ENCODE data around the gene GOLIM4.
A peak's percentile ranks its signal among the peaks of the same experiment; 100 is the strongest.

GOLIM4 gene

DNA sequence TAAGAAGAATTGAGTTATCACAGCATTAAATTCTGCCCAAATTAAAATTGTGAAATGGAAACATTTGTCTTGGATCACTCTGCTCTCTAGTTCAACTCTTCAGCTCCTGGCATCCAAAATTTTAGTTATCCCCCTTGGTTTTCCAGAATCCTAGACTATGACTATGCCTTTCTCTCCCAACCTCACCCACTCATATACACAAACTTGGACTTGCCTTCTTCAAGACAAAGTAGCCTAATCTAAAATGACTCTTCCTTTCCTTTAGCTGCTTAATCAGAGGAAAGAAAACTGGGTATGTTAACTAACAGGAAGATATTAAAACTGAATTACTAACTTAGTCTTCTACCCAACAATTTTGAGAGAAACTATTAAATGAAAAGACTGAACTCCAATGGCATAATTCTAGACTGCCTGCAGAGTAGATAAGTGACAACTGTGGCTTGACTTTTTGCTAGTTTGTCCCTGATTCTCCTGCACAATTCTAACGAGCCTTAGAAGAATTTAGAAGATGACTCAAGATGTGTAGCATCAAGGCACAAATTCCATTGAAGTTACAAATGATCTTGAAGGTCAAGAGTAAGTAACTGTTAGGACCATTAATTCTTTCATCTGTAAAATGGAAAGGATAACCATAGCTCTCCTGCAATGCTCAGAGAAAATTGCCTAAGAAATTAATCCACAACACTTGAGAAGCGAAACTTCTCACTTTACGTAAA is 5.2 kb upstream of the GOLIM4 start:
- no peak for DNase-seq (ENCODE audit: low spot score)

DNA sequence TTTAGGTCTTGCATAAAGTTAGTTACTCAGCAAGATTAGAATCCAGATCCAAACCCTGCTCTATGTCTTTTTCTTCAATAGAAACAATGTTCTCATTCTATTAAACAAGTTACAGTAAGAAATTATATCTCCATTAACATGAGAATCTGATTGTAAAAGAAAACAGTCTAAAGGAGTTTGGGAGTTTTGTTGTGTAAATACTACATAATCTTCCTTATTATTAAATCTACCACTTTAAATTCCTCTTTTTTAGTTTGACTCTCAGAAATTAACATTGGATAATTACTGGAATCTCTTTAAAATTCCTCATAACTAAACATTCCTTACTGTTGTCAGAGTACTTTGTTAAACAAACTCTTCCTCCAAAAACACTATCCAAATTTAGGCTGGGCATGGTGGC is 1.7 kb upstream of the GOLIM4 start:
- DNase-seq (ENCODE audit: low spot score) = no peak

DNA sequence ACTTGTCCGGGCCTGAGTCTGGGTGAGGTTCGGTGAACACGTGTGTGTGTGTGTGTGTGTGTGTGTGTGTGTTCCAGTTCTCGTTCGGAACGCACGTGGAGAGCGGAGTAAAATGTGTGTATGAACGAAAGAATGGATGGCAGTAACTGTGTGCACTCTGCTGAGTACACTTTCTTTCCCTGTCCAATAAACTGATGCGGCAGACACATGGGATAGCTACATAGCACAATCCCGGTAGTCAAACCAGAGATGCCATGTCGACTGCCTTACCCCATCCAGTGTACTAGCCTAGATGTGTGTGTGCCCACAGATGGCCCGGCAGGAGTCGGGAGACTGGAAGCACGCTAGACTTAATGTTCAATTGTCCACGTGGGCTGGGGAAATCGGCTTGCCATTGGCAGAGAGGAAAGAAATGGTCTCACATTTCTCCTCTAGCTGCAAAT is 507 bp upstream of the GOLIM4 start:
- DNase-seq (ENCODE audit: low spot score) = no peak

DNA sequence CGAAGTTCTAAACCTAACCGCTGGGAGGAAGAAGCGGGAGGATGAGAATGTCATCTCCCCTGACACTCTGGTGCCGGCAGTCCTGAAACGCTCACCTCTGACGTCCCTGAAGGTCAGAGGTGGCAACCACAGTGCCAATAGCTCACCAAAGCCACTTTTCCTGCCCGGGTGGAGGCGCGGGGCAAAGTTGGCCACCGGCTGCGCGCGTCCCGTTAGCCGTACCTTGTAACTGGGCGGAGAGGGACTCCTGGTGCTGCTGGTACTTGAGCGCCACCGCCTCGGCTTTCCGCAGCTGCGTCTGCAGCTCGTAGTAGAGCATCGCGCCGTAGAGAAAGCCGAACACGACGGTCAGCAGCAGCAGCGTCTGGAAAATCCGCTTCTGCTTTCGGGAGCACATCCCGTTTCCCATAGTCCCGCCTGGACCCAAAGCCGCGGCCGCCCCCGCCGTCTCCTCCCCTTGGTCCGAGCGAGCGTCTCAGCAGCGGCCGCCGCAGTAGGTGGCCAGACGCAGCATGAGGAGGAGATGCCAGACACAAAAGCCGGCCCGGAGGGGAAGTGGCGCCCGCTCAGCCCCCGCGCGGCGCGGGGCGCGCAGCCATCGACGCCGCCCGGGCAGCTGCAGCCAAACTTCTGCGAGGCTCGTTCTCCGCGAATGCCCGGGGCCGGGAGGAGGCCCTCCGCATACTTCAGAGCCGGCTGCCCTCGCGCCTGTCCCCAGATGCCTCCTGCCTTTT is 680 bp downstream of the GOLIM4 start:
- DNase-seq (ENCODE audit: low spot score) = peak; percentile 60

DNA sequence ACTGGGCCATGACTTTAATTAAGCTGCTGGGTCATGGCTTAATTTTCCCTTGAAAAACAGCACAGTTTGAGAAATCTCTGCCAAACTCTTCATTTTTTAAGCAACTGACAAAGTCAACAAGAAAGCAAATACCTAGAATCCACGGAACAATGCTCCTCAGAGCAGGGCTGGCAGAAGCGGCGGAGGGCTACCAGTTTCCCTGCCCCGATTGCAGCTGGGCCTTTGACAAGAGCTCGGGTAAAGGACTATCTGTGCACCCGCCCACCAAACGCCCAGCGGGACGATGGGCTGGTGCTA is 1.2 kb downstream of the GOLIM4 start:
- DNase-seq (ENCODE audit: low spot score) = no peak

DNA sequence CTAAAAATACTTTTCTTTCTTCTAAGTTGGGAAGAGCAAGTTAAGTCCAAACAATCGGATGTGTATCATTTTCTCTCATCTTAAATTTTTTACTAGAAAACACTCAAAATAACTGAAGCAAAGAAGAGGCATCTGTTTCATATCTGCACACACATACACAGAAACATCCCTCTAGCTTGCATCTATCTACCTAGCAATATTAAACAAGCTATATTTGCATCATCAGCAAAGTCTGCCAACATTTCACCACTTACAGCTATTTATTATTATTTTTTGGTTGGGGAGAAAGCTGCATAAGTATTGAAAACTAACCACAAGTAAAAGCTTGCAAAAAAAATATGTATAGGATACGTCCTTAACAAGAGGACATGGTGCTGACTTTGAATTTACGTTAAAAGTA is 1.9 kb downstream of the GOLIM4 start:
- peak; percentile 19 for DNase-seq (ENCODE audit: low spot score)

DNA sequence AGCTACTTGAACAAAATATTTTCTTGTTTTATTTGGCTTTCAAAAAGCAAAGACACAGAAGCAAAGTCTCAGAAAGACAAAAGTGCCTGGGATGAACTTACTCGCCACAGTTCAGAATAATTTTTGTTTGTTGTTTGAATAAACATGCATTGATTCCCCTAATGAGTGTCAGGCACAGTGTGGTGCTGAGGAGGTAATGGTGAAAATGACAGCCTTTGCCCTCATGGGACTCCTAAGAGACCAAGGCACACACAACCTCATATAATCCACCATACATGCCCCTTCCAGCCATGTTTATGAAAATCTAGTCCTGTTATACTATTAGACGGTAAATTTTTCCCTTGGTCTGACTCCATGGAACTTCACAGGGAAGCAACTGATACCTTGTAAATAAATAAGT is 2.5 kb downstream of the GOLIM4 start:
- peak; percentile 50 for DNase-seq (ENCODE audit: low spot score)

DNA sequence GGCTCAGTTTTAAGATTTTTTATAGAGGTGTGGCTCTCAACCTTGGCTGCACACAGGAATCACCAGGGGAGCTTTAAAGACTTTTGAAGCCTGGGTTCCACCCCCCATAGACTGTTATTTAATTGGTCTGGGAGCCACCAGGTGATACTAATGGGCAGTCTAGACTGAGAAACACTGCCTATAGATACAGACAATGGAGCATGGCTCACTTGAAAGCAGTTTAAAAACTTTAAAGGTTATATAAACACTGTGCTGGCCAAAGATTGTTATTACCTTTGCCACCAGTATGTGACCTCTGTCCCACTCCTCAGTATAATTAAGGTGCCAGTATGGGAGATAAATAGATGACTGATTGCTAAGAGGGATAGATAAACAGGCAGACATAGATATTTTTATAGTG is 3.8 kb downstream of the GOLIM4 start:
- no peak for DNase-seq (ENCODE audit: low spot score)

DNA sequence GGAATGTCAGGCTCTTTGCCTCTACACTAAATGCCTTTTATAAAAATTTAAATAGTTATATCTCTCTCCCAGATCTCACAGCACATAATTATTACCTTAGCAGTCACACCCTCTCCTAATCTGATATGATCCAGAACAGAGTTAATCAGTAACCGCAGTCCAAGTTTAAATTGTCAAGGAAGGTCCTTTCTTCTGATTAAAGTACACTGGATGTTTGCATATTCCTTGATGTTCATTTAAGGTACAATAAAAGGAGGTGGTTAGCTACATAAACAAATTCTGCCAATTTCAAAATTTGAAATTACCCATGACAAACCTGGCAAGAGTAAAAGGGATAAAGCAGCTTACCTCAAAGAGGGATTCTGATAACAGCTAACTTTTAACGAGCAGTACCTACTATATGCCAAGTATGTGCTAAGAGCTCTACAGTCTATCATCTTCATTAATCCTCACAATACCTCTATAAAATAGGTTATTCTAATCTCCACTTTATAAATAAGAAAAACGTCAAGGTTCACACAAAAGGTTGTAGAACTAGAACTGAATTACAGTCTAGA is 4.3 kb downstream of the GOLIM4 start:
- no peak for DNase-seq (ENCODE audit: low spot score)

DNA sequence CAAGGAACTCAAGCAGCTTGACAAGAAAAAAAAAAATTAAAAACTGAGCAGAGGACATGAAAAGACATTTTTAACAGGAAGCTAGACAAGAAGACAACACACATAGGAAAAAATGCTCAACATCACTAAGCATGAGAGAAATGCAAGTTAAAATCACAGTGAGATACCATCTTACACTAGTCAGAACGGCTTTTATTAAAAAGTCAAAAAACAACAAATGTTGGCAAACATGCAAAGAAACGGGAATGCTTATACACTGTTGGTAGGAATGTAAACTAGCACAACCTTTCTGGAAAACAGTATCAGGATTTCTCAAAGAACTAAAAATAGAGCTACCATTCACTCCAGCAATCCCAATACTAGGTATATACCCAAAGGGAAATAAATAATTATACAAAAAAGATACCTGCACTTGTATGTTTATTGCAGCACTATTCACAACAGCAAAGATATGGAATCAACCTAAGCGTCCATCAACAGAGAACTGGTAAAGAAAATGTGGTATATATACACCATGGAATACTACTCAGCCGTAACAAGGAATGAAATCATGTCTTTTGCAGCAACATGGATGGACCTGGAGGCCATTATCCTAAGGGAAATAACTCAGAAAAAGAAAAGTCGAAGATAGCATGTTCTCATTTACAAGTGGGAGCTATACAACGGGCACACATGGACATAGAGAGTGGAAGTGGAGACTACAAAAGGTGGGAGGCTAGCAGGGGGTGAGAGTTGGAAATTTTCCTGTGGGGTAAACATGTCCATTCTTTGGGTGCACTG is 5.2 kb downstream of the GOLIM4 start:
- DNase-seq (ENCODE audit: low spot score) = no peak

DNA sequence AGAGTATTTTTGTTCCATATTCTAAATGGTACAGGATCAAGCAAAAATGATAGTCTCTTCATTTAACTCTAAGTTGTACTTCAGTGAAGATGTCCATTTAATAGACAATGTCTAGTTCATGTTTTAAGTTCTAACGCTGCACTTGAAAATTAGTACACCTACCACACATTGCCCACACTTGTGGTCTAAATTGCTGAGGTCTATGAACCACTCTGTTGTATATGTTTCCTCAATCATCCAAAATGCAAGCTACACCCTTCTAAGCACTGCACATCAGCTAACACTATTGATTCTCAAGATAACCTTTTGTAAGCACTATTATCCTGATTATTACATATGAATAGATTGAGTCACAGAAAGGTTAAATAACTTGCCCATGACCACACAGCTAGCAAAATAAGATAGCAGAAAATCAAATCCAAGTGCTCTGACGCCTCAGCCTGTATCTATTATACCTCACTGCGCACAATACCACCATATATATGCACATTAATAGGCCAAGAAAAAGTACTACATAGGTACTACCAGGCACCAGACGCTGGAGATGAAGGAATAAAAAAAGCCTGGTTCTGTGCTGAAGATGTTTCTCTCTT is 6.4 kb downstream of the GOLIM4 start:
- DNase-seq (ENCODE audit: low spot score) = no peak

DNA sequence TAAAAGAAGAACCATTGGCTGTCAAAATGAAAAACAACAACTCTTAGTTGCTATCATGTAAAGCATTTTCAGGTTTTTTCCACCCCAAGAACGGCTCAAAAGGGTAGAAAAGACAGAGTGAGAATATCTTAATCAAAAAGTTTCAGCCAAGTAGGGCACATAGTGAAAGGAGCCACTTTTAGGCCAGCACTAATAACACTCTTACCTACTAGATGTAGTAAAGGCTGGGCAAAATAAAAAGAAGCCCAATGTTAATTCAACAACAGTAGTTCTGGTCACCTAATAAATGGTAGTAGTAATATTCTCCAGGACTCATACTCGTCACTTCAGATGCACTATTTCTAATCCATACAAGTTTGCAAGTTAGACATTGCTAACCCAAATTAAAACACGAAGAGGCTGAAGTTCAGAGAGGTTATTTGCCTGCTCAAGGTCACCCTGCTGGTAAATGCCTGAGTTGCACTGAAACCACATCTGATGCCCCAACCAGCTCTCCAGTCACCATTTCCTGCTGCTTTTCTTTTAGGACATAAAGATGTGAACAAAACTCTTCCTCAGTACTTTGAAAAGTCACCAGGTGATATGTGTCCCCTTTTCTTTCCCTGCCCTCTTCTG is 7.5 kb downstream of the GOLIM4 start:
- DNase-seq (ENCODE audit: low spot score) = no peak

DNA sequence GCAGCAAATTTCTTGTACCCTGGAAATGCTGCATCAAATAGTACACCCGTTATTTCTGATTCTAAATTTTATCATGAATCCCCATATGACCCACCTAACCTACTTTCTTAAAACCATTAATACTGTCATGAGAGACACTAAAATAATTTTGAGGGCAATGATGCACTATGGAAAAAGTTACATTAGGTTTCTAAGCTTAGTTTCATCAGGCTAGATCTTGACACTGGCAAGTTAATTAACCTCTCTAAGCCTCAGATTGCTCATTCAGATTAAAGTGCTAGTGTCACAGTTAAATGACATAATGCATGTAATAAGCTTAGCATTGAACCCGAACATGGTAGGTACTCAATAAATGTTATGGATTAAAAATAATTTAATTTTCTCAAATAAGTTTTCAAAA is 8.2 kb downstream of the GOLIM4 start:
- no peak for DNase-seq (ENCODE audit: low spot score)

DNA sequence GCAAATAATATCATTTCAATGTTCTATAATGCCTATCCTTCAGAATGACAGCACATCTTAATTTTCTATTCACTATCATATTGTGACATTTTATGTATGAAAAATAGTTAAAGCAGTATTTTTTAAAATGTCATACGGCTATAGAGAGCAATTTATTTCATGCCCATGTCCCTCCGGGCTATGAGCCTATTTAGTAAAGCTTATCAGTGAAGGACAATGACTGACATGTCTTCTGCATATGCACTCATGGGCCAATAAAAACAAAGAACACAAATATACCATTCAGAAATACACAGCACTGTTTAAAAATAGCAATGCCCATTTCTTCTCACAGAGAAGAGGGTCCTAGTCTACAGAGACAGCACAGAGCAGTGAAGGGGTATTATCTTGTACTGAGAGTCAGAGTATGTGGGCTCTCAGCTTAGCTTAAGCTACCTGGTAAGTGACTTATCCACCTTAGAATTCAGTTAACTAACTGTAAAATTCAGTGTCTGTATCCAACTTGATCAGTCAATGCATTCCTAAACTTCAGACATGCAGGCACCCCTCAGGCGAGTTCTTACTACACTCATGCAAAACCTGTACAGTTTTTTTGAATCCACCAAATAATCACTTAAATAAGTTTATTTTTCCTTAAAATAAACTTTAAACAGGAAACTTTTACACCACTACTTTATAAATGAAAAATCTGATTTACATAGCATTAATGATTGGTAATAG is 9.0 kb downstream of the GOLIM4 start:
- DNase-seq (ENCODE audit: low spot score) = no peak

DNA sequence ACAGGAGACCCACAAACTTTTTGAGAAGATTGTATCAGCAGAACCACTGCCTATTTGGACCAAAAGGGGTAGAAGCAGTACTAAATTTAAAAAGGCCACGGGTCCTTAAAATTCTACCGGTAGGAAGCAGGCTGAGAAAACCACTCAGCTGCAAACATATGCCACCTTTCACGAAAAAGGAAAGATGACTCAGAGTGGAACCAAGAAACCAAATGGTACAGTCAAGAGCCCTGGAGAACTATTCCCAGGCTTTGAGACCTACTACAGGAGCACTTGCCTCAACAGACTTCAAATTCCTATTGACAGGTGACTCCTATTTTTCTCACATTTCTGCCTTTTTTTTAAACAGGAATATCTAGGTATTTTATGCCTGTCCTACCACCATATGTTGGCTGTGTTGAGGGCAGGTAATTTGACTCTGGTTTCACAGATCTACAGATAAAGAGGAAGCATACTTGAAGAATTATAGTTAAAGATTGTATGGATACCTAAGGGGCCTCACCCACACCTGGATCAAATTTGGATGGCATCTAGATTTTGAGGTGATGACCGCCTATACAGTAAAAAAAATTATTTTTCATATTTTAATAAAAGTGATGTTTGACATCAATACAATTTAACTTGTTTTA is 10.1 kb downstream of the GOLIM4 start:
- no peak for DNase-seq (ENCODE audit: low spot score)

DNA sequence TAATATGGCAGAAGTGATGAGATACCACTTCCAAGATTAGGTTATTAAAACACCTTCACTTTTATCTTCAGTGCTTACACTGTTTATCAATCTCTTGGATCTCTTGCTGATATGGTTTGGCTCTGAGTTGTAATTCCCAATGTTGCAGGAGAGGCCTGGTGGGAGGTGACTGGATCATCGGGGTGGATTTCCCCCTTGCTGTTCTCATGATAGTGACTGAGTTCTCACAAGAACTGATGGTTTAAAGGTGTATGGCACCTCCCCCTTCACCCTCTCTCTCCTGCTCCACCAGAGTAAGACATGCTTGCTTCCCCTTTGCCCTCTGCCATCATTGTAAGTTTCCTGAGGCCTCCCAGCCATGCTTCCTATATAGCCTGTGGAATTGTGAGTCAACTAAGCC is 11.8 kb downstream of the GOLIM4 start:
- no peak for DNase-seq (ENCODE audit: low spot score)

DNA sequence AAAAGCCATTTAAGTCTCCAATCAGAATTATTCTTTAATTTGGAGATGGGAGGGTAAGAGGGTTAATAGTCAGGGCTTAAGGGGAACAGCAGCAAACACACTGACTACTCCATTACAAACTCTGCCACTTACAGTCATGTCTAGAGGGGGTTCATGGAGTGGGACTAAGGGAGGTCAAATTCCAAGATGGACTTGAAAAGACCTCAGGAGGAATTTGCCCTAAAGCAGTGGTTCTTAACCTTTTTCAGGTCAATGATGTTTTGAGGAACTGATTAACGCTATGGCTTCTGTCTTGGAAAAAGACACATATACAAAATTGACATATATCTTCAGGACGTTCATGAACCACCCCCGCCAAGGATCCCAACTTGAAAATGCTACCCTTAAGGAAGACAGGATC is 13.9 kb downstream of the GOLIM4 start:
- DNase-seq (ENCODE audit: low spot score) = no peak

DNA sequence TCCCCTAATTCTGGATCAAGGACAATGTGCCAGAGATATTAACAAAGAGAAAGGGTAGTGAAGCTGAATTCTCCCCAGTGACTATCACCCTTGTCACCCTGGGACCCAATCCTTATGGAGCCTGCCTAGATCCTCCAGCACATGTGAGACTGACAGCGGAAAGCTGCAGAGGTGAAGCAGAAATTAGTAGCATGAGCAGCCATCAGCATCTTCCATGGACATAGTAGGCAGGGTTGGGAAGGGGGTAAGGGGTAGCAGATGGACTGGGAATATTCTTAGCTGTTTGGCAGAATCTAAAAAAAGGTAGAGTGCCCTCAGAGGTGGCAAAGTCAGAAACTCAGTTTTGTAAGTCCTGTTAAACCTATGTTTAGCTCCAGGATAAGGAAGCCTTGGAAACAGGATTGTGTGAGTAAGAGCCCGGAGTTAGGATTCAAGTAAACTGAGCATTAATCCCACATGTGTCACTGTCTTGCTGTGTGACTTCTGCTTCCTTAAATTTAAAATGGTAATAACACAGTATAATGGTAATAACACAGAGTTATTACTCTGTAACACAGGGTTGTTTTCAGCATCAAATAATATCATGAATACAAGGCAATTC is 14.5 kb downstream of the GOLIM4 start:
- no peak for DNase-seq (ENCODE audit: low spot score)

DNA sequence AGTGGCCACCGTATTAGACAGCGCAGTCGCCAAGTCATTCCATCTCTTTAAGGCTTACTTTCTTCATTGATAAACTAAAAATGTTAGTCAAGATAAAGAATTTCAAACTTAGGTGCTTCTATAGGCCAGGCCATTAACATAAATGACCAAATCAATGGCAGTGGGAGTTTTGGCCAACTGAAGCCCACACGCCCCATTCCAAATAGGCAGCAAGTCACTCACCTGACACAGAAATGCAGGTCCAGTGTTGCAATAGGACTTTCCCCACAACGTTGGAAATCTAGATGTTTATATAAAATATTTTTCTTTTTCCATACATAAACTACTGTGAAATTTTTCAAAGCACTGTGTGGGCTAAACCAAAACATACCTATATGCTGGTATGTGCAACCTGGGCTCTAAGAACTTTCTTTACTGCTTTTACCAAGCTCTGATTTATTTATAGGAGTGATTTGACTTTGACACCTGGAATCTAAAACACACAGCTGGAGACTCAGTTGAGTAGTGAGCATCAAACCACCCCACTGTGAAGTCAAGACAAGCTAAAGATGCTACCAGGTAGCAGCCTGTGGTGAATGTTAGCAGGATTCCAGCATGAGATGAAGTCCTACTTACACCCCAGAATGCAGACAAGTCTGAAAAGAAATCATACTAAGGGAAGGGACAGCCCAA is 15.1 kb downstream of the GOLIM4 start:
- no peak for DNase-seq (ENCODE audit: low spot score)

DNA sequence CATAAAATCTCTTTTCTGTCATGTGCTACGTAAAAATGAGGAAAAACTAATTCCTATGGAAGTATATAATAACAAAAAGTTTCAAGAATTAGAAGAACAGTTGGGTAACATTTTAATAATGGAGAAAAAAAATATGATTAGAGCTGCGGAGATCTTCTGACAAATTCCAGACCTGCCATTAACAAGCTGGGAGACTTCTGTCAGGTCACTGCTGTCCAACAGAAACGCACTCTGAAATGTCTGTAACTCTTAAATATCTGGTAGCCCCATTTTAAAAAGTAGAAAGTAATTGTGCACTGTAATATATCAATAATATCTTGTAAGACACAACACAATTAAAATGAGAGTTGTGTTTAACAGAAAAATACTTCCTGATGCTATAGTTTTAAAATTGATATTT is 15.7 kb downstream of the GOLIM4 start:
- DNase-seq (ENCODE audit: low spot score) = no peak

All from pons (tissue), 1 donor.